ENCODE results near the gene ADCY3.

GRCh38 chr2:24903161-24904103 is 16.6 kb downstream of the ADCY3 start:
- TF ChIP-seq CTCF (conservative IDR thresholded peaks at IDR 0.05; ENCODE audit: low read length) (no peak), EZH2phosphoT487 (IDR thresholded peaks at IDR 0.05; ENCODE audit: borderline replicate concordance) (no peak)

Data from Loucy (cell line).